AG10803 (cell line): ENCODE results near the gene GSK3B.

Experiments used
- DNase-seq: peaks from one replicate; pipeline ENCODE4 v3.0.0; 2010; ENCODE audit warnings: low read depth
- H3K4me3 ChIP-seq: 2 replicates; pipeline ENCODE4 v1.5.1; 2011; ENCODE audit warnings: mild to moderate bottlenecking, low read length, control low read depth
- TF ChIP-seq, protein P1 (sequence below): conservative IDR thresholded peaks from 2 replicates; pipeline ENCODE4 v1.5.1; 2011; ENCODE audit warnings: mild to moderate bottlenecking, low read length, control low read depth, inconsistent platforms

GSK3B gene

DNA sequence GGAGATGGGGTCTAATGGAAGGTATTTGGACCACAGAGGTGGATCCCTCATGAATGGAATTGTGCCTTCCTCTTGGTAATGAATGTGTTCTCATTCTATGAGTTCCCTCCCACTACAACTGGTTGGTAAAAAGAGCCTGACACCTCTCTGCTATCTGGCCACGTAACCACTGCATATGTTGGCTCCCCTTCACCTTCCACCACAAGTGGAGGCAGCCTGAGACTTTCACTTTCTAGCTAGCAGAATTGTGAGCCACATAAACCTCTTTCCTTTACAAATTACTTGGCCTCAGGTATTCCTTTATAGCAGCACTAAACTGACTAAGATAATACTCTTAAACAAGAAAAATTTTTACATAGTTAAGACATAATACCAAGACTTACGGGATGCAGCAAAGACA is 157.0 kb downstream of the GSK3B start:
- TF ChIP-seq, protein P1, sequence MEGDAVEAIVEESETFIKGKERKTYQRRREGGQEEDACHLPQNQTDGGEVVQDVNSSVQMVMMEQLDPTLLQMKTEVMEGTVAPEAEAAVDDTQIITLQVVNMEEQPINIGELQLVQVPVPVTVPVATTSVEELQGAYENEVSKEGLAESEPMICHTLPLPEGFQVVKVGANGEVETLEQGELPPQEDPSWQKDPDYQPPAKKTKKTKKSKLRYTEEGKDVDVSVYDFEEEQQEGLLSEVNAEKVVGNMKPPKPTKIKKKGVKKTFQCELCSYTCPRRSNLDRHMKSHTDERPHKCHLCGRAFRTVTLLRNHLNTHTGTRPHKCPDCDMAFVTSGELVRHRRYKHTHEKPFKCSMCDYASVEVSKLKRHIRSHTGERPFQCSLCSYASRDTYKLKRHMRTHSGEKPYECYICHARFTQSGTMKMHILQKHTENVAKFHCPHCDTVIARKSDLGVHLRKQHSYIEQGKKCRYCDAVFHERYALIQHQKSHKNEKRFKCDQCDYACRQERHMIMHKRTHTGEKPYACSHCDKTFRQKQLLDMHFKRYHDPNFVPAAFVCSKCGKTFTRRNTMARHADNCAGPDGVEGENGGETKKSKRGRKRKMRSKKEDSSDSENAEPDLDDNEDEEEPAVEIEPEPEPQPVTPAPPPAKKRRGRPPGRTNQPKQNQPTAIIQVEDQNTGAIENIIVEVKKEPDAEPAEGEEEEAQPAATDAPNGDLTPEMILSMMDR = no peak
- H3K4me3 ChIP-seq = no peak overlapping the region
- peak; percentile 1 for DNase-seq

DNA sequence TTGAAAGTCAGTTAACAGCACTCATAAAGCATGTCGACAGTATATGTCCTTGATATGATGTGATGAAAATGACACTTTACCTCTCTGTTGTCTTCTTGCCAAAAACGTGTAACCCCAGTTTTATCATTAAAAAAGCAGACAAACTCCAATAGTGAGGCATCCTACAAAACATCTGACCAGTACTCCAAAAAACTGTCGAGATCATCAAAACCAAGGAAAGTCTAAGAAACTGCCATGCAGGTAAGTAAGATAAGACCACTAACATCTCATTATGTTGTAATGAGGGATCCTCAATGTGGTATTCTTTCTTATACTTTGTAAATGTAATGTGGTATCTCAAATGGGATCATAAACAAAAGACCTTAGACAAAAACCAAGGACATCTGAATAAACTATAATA is 160.0 kb downstream of the GSK3B start:
- no peak overlapping the region for H3K4me3 ChIP-seq
- TF ChIP-seq, protein P1 = no peak
- no peak for DNase-seq

DNA sequence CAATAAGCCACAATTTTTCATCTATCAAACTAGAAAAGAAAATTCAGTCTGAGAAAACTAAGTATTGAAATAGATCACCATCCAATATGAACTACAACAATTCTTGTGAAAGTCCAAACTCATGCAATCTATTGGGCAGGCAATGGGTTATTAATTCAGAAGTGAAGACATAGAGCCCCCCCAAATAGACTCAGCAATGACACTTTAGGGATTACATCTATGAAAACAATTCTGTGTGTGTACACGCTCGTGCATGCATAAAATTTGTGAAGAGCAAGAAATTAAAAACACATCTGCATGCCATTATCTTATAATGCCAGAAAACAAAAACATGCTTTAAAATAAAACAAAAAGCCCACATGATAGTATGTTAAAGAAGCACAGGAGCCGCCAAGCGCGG is 161.0 kb downstream of the GSK3B start:
- no peak overlapping the region for H3K4me3 ChIP-seq
- DNase-seq = peak; percentile 40
- TF ChIP-seq, protein P1 = no peak

DNA sequence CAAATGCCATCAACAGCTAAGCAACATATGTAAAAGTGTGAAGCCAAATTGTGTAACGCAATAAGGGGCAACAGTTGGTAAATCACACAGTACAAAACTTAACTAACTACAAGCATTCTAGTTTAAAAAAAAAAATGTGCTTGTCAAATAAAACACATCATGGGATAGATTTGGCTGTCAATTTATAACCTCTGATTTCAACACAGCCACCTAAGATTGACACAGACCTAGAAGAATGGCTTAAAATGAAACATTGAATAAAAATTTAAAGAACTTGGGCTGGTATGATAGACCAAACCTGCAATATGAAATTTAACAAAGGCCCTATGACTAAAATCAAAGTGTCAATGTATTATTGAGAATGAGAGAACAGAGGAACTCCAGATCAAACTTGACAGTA is 164.0 kb downstream of the GSK3B start:
- H3K4me3 ChIP-seq = no peak overlapping the region
- TF ChIP-seq, protein P1 = no peak
- peak; percentile 45 for DNase-seq

DNA sequence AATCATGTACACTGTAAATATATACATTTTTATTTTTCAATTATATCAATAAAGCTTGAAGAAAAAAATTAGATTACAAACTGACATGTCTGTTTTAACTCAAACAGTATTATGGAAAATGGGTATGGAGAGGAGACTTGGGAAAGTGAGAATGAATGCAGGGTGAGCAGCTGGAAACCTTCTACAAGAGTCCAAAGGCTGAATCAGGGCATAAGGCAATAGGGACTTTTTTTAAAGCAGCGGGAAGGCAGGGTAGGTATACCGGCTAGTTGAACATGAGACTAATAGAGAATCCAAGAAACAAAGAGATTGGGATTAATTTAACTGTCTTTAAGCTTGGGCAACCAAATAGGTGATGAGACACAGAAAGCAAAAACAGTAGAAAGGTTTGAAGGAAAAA is 167.1 kb downstream of the GSK3B start:
- no peak overlapping the region for H3K4me3 ChIP-seq
- DNase-seq = no peak
- TF ChIP-seq, protein P1 = no peak

DNA sequence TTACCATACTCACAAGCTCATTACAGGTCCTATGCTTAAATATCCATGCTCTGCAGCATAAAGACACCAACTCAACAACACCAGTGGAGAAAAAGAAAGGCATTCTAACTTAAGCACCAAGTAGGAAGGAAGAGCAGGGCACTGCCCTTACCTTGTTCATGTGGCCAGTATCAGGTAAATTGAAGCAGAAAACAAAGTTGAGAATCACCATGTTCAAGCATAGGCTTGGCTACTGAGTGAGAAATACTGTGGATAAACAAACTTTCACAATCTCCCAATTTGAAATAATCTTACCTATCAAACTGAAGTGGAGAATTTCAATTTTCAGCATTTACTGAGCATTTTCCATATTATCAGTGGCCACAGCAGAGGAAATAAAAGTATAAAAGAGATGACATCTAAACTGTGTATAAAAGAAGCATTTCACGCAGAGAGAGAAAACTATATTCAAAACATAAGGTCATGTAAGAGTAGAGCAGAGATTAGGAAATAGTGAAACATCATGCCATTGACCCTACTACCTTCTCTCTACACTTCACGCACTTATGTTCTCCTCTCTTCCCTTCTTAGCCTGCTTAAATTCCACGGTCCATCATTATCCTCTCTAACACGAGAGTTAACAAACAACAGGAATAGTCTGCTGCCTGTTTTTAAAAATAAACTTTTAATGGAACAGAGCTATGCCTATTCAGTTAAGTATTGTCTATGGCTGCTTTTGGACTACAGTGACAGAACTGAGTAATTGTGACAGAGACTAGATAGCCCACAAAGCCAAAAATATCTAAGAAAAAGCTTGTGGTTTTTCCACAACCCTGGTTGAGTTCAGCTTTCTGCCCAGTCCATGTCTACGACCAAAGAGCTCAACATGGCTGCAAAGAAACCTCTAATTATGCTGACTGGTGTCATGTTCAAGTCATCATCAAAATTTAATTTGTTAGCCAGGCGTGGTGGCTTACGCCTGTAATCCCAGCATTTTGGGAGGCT is 169.8 kb downstream of the GSK3B start:
- H3K4me3 ChIP-seq = no peak overlapping the region
- no peak for DNase-seq
- TF ChIP-seq, protein P1 = no peak
